GM13976 (cell line): ENCODE measurements around the gene CRHR2.

Experiments
- DNase-seq: peaks from one replicate; pipeline ENCODE4 v3.0.0; 2012; ENCODE audit warnings: low spot score
- in situ Hi-C: fragments of 300-500 bp; cut with MboI; formaldehyde crosslinking; loops from one replicate; pipeline ENCODE4 v1.12.0; 2022; ENCODE audit warnings: low sequenced_read_pairs, mixed read lengths, inconsistent platforms; ENCODE audit not compliant: unreplicated experiment
- TF ChIP-seq, protein P1 (sequence below): IDR thresholded peaks from 2 replicates; pipeline ENCODE4 v1.5.1; 2012; ENCODE audit warnings: borderline replicate concordance, mild to moderate bottlenecking; ENCODE audit not compliant: insufficient read depth; ENCODE audit errors: extremely low read depth, missing control alignments, control extremely low read depth

Gene CRHR2

DNA sequence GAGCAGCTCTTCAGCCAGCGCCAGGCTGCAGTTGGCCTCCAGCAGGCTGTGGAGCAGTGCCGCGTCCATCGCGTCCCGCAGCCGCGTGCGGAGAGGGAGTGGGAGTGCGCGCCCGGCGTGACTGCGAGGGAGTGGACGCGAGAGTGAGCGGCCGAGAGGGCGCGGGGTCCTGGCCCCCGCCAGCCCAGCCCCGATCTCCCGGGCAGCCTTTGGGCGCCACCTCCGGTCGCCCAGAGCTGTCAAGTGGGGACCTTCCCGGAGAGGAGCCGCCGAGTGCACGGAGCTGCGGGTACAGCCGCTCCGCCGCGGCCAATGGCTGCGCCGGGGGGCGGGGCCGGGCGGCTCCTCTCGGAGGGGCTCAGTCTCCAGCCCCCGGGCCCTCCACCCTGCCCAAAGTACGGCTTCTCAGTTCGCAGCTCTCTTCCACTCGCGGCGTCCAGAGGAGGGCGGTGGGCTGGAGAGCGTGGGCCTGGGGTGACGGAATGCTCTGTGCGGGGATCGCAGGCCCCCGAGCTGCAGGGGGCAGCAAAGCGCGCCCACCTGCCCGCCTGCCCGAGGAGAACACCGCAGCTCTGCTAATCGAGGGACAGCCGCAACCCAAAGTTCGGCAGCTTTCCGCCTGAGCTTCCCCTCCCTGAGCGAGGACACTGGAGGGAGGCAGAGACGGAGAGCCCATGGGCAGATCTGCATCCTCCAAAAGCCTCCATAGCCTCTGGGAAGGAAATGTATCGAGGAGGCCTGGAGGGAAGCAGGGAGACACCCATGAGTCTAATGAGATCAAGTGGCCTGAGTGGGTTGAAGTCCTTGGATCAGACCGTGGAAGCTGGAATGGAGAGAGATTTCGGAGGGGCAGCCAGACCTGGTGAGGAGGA lies at the start of gene CRHR2:
Gene CRHR2, minus strand, starts transcription at position 245 of the 872 bp plus-strand sequence. Its CDS starts 176 bp downstream, at position 69.
- TF ChIP-seq, protein P1, sequence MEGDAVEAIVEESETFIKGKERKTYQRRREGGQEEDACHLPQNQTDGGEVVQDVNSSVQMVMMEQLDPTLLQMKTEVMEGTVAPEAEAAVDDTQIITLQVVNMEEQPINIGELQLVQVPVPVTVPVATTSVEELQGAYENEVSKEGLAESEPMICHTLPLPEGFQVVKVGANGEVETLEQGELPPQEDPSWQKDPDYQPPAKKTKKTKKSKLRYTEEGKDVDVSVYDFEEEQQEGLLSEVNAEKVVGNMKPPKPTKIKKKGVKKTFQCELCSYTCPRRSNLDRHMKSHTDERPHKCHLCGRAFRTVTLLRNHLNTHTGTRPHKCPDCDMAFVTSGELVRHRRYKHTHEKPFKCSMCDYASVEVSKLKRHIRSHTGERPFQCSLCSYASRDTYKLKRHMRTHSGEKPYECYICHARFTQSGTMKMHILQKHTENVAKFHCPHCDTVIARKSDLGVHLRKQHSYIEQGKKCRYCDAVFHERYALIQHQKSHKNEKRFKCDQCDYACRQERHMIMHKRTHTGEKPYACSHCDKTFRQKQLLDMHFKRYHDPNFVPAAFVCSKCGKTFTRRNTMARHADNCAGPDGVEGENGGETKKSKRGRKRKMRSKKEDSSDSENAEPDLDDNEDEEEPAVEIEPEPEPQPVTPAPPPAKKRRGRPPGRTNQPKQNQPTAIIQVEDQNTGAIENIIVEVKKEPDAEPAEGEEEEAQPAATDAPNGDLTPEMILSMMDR: no peak
- in situ Hi-C loops: no loop called here
- peak; percentile 59 for DNase-seq

DNA sequence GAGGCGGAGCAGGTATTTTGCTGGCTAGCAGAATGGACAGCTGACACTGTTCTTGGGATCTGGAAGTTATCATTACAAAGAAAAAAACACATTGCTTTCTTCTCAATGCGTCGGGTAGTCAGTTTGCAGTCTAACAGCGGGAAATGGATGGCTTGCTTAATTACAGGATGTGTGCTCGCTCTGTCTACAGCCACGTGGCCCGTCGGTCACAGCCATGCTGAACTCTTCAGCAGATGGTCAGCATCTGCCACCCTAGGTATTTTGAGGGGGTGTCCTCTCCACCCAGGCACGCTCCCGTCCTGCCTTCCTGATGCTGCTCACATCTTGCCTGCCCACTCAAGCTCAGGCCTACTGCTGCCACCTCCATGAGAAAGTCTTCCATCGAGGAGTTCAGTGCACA lies 49.3 kb upstream of the CRHR2 start:
- in situ Hi-C loops: no loop called here
- TF ChIP-seq, protein P1: no peak
- no peak for DNase-seq

DNA sequence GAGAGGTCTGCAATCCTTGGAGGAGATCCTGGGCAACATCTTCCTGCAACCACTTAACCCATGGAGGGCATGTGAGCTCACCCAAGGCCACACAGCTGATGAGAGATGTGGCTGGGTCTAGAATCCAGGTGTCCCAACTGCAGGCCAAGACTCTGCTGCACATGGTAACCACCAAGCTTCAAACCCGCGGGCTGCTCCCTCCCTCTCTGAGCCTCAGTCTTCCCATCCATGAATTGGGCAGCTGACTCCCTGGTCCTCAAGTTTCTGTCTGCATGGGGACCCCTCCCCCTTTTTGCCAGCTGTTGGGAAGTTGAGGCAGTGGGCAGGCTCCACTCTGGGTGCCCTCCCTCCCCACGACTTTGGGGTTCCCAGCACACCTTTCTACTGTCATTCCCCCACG lies 48.7 kb upstream of the CRHR2 start:
- TF ChIP-seq, protein P1: no peak
- in situ Hi-C loops: no loop called here
- no peak for DNase-seq

DNA sequence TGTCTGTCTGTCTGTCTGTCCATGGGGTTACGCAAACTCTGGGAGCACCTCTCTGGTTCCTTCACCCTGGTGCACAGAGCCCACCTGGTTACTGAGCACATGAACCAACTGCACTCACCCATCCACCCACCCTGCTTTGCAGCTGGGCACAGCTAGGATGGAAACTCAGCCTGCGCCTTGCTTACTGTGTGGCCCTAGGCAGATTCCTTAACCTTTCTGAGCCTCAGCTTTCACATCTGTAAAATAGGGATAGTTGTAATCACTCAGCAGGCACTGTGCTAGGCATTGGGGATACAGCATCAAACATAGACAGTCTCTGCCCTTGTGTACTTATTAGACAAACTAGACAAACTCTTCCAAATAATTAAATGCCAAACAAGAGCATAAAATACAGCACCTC lies 47.8 kb upstream of the CRHR2 start:
- in situ Hi-C loops: no loop called here
- TF ChIP-seq, protein P1: no peak
- DNase-seq: no peak

DNA sequence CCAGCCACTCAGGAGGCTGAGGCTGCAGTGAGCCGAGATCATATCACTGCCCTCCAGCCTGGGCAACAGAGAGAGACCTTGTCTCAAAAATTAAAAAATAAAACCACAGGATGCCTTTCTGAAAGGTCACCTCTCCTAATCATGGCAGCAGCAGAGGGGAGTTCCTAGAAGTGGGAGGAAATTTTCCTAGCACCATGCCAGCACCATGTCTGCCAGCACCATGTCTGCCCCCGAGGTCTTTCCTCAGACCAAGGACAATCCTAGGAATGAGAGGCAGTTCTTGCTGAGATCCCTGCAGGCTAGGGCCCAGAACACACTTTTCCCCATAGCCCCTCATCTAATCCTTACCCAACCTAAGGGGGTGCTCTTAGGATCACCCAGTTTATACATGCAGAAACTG lies 47.4 kb upstream of the CRHR2 start:
- DNase-seq: no peak
- TF ChIP-seq, protein P1: no peak
- in situ Hi-C loops: no loop called here

DNA sequence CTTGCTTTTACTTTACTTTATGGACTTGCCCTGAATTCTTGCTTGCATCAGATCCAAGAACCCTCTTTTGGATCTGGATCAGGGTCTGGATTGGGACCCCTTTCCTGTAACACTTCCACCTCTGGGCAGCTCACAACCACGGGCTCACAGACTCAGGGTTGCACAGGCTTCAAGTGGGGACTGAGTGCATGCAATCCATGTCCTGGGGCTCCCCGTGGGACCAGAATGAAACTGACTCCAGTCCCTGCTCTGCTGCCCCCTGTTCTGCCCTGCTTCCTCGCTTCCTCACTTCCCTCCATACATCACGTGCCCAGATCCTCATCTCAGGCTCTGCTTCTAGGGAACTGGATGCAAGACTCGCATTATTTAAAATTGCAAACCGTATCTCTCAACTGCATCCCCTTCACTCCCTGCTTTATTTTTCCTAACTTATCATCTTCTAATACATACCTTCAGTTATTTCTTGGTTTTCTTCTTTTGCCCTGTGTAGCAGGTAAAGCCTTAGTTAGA lies 46.4 kb upstream of the CRHR2 start:
- TF ChIP-seq, protein P1: no peak
- DNase-seq: no peak
- in situ Hi-C loops: no loop called here
